Measurements from ENCODE around the gene MAN2B2. TPM values are rescaled to one million over a fixed set of nuclear protein-coding genes. Genes with fewer than 3 reads are reported as not detected.

MAN2B2 gene
- polyA plus RNA-seq, 1 donor (not counting 4 experiments of a cell fraction or from before 2014, with no cell fraction given) = 7.4 TPM

- Histone ChIP-seq H3K4me3 (ENCODE audit: control insufficient read depth in 2 of 3, extremely low read depth in 1 of 3, insufficient read depth in 2 of 3, low read depth in 1 of 3, low read length in 3 of 3) (no peak overlapping the region), H4K20me1 (ENCODE audit: control insufficient read depth, extremely low read depth, insufficient read depth, low read length) (peaks cover 12% of the 10 kb centered on the region), H3K9me1 (ENCODE audit: control insufficient read depth, extremely low read depth, insufficient read depth, low read length) (peaks cover 5% of the 10 kb centered on the region), H3K9ac (ENCODE audit: control insufficient read depth, extremely low read depth, insufficient read depth, low read length) (no peak overlapping the region), H3K27me3 (ENCODE audit: control insufficient read depth, extremely low read depth, insufficient read depth, low read length) (no peaks in the 10 kb centered on the region), H3K4me2 (ENCODE audit: control insufficient read depth, extremely low read depth, insufficient read depth, low read depth, low read length) (no peak overlapping the region), H3K36me3 (ENCODE audit: control insufficient read depth in 2 of 2, extremely low read depth in 1 of 2, insufficient read depth in 2 of 2, low read length in 2 of 2) (peaks cover 0 to 15% of the 10 kb centered on the region in 2 experiments), H3K4me1 (ENCODE audit: control insufficient read depth, extremely low read depth, insufficient read depth, low read length) (peaks cover 11% of the 10 kb centered on the region), H3K27ac (ENCODE audit: control insufficient read depth, insufficient read depth, low read length) (no peak overlapping the region), H2AFZ (ENCODE audit: control insufficient read depth, low read length) (no peak overlapping the region), H3K9me3 (ENCODE audit: control insufficient read depth, low read depth, low read length) (no peaks in the 10 kb centered on the region), H3K79me2 (ENCODE audit: control insufficient read depth, insufficient read depth, low read length) (peaks cover 26% of the 10 kb centered on the region)
- TF ChIP-seq CTCF (optimal IDR thresholded peaks at IDR 0.05 in 1 of 3, IDR thresholded peaks at IDR 0.05 in 1 of 3, conservative IDR thresholded peaks at IDR 0.05 in 1 of 3; ENCODE audit: extremely low read depth in 1 of 3, insufficient read depth in 2 of 3, low read length in 3 of 3) = no peak
- no peak for TF ChIP-seq EZH2 (IDR thresholded peaks at IDR 0.05; ENCODE audit: low read length)
- dilution Hi-C loops (cut with MboI; ENCODE audit: extremely low pct_ligation_motif_present, low sequenced_read_pairs) = no loop called here
- no peak for FAIRE-seq
- DNase-seq (ENCODE audit: low read depth, low spot score) = no peak
These were observed 64.2 kb downstream of the MAN2B2 start for GRCh38 chr4:6639137-6639680.

GRCh38 chr4:6640292-6641163 lies 65.5 kb downstream of the MAN2B2 start, which contains the start of gene MRFAP1:
TSS of gene MRFAP1 (plus strand) at chr4:6640685. CDS start at chr4:6640863, 178 bp downstream.
- Histone ChIP-seq H3K9me3 (ENCODE audit: control insufficient read depth, low read depth, low read length) (no peaks in the 10 kb centered on the region), H4K20me1 (ENCODE audit: control insufficient read depth, extremely low read depth, insufficient read depth, low read length) (peaks cover 12% of the 10 kb centered on the region), H3K79me2 (ENCODE audit: control insufficient read depth, insufficient read depth, low read length) (peaks cover 26% of the 10 kb centered on the region), H3K4me1 (ENCODE audit: control insufficient read depth, extremely low read depth, insufficient read depth, low read length) (peaks cover 11% of the 10 kb centered on the region), H3K27ac (ENCODE audit: control insufficient read depth, insufficient read depth, low read length) (peak within 1 kb of the TSS; percentile 95), H3K4me3 (ENCODE audit: control insufficient read depth in 2 of 3, extremely low read depth in 1 of 3, insufficient read depth in 2 of 3, low read depth in 1 of 3, low read length in 3 of 3) (peak within 1 kb of the TSS; percentile 81 to 91 (median 88)), H3K27me3 (ENCODE audit: control insufficient read depth, extremely low read depth, insufficient read depth, low read length) (no peaks in the 10 kb centered on the region), H3K4me2 (ENCODE audit: control insufficient read depth, extremely low read depth, insufficient read depth, low read depth, low read length) (peak within 1 kb of the TSS; percentile 75), H3K9me1 (ENCODE audit: control insufficient read depth, extremely low read depth, insufficient read depth, low read length) (peaks cover 5% of the 10 kb centered on the region), H3K9ac (ENCODE audit: control insufficient read depth, extremely low read depth, insufficient read depth, low read length) (peak within 1 kb of the TSS; percentile 94), H3K36me3 (ENCODE audit: control insufficient read depth in 2 of 2, extremely low read depth in 1 of 2, insufficient read depth in 2 of 2, low read length in 2 of 2) (peaks cover 0 to 15% of the 10 kb centered on the region in 2 experiments), H2AFZ (ENCODE audit: control insufficient read depth, low read length) (peak within 1 kb of the TSS; percentile 87)
- no peak for FAIRE-seq
- no peak for DNase-seq (ENCODE audit: low read depth, low spot score)
- TF ChIP-seq CTCF (optimal IDR thresholded peaks at IDR 0.05 in 1 of 3, IDR thresholded peaks at IDR 0.05 in 1 of 3, conservative IDR thresholded peaks at IDR 0.05 in 1 of 3; ENCODE audit: extremely low read depth in 1 of 3, insufficient read depth in 2 of 3, low read length in 3 of 3) (no peak), EZH2 (IDR thresholded peaks at IDR 0.05; ENCODE audit: low read length) (no peak)
- dilution Hi-C loops (cut with MboI; ENCODE audit: extremely low pct_ligation_motif_present, low sequenced_read_pairs) = no loop called here
